Left colon (tissue), 2 donors: Measurements from ENCODE around the gene SLC16A1. TPM values are rescaled to one million over a fixed set of nuclear protein-coding genes. Genes with fewer than 3 reads are reported as not detected.
"Not testable (repeated sequence)": the region's sequence is repeated elsewhere in the genome, so short reads cannot be mapped to it uniquely, and the experiment has no call there.

Source experiments
- ATAC-seq: fragments of 200-7000 bp; cut with Tn5 transposase; one replicate; pipeline ENCODE4 v1.9.1; 2020; ENCODE audit warnings: mild to moderate bottlenecking, moderate library complexity
- DNase-seq, 2 donors: peaks; one replicate each; pipeline ENCODE4 v3.0.0-alpha.2; 2020
- intact Hi-C, 2 donors: fragments of 100-400 bp; cut with DNase I in 1 of 2; cut with micrococcal nuclease in 1 of 2; formaldehyde crosslinking; loops; one replicate each; pipeline versions ENCODE4 v1.11.2 to v1.14.0; 2022; cut with DNase I, micrococcal nuclease
- long read RNA-seq: library from polyadenylated mRNA; unstranded; transcript quantifications from one replicate; pipeline ENCODE4 v2.0.0, GENCODE V29; 2021
- total RNA-seq, 2 donors: library from RNA; stranded (reverse); fragmentation: NEBNext Ultra II Directional; extraction: Animal tissue kit (Norgen Biotek cat#: 25700); gene quantifications; one replicate each; pipeline ENCODE4 v1.2.1, GENCODE V29; 2021
- donor health status: DM: no; HTN: no; CAD: no.
- donor health status: DM: yes; HTN: yes; CAD: no.

SLC16A1 gene, protein sequence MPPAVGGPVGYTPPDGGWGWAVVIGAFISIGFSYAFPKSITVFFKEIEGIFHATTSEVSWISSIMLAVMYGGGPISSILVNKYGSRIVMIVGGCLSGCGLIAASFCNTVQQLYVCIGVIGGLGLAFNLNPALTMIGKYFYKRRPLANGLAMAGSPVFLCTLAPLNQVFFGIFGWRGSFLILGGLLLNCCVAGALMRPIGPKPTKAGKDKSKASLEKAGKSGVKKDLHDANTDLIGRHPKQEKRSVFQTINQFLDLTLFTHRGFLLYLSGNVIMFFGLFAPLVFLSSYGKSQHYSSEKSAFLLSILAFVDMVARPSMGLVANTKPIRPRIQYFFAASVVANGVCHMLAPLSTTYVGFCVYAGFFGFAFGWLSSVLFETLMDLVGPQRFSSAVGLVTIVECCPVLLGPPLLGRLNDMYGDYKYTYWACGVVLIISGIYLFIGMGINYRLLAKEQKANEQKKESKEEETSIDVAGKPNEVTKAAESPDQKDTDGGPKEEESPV
- total RNA-seq: 100 to 1,000 TPM in 1 of 2 donors, 10 to 100 TPM in 1; 83.3 to 121 TPM
- long read RNA-seq, transcript SLC16A1-201 (5 exons, 3,910 nt): major isoform, 52 of 91 reads
- long read RNA-seq, partial matches to known transcripts: 37 of 91 reads
- long read RNA-seq, other reads (novel, unspliced or antisense): 2 of 91 reads

- intact Hi-C loops: no loop called here
- ATAC-seq (peak; percentile 90), DNase-seq (peak; percentile 90 to 94)
Measured at GRCh38 chr1:112955773-112956543, at the start of gene SLC16A1. SLC16A1 (minus strand) TSS chr1:112956196; CDS start chr1:112929308, 26,888 bp downstream.

GRCh38 chr1:113003751-113004690, 48.0 kb upstream of the SLC16A1 start:
- intact Hi-C loops: no loop called here
- ATAC-seq (no peak), DNase-seq (no peak)

DNA sequence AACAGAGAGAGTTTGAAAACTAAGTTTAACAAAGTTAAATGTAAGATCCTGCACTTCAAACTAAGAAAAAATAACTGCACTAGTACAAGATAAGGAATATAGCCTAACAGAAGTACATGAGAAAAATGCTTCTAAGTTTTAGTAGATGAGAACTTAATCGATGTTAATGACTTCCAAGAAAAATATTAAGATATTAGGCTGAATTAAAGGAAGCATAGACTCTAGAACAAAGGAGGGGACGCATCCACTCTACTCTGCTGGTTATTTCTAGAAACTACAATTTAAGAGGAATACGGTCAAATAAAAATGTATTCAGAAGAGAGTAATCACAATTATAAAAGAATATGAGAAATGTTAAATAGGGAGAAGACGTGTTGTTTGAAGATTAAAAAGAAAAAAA, 46.3 kb upstream of the SLC16A1 start:
- intact Hi-C loops: no loop called here
- no peak for ATAC-seq
- DNase-seq: no peak

DNA sequence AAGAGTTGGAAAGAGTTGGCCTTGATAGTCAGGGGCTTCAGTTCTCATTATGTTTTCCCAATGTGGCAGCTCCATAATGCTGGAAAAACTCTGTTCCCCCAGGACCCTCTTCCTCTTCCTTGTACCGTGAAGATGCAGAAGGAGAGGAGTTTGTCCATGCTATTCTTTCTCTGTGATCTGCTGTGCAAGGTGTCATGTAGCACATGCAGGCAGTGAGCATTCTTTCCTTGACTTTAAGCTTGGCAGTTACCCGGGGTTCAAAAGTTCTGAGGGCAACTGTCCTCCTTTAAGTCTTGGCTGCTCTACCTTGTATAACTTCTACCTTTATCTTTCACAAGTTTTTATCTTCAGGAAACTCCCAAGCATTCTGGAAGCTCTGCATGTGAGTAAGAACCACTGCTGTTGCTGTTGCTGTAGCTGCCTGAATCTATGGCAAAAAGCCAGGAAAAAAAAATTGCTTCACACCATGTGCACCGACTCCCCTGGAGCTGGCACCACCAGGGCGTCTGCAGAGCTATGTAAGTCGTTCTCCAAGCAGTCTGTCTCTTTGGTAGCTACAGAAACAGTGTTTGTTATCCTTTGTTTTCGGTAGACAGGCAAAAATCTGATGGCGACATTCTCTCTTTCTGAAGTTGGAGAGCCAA, 42.7 kb upstream of the SLC16A1 start:
- peak in 1 of 2 donors; percentile 56 for DNase-seq

DNA sequence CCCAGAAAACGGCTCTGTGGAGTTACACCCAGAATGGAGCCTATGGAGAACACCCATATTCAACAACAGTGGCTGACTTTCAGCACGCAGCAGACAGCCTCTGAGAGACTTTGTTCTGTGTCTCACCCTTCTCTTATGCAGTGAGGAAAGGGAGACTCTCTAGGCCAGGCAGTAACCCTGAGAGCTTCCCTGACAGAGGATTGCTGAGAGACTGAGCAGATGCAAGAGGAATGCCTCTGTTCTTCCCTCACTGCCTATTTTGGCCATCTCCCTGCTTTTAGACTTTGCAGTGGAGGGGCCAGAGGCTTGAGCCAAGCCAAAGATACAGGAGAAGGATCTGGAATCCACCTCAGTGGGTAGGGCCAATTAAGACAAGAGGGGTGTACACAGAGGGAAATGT, 41.8 kb upstream of the SLC16A1 start:
- peak in 1 of 2 donors; percentile 40 for DNase-seq
- ATAC-seq: peak; percentile 34
- intact Hi-C loops: no loop called here

More for the DNA sequence above, 42.7 kb upstream of the SLC16A1 start:
- intact Hi-C loops: no loop called here
- peak; percentile 75 for ATAC-seq

DNA sequence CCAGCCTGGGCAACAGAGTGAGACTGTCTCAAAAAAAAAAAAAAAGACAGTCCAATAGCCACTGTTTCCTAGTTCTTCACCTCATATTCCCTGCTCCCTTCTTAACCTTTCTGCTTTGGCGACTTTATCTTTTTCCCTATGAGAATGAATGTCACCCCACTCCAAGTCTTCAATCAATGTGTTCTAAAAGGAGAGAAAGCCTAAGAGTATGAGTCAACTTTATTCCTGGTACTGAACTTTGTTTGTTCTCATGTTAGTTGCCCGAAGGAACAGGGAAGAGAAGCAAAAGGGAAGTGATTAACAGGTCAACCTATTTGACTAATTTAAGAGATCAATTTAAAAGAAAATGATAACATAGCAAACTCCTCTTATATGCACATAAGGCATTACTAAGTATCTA, 39.9 kb upstream of the SLC16A1 start:
- intact Hi-C loops: no loop called here
- ATAC-seq (no peak), DNase-seq (no peak)

DNA sequence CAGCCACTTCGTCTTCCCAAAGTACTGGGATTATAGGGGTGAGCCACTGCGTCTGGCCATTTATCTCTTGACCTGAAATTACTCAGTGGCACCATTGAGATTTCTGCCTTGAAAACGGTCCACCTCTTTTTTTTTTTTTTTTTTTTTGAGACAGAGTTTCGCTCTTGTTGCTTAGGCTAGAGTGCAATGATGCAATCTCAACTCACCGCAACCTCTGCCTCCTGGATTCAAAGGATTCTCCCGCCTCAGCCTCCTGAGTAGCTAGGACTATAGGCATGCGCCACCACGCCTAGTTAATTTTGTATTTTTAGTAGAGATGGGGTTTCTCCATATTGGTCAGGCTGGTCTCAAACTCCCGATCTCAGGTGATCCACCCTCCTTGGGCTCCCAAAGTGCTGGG, 39.0 kb upstream of the SLC16A1 start:
- intact Hi-C loops, DNase-seq, ATAC-seq: not testable (repeated sequence)

GRCh38 chr1:112992780-112993179, 36.8 kb upstream of the SLC16A1 start:
- ATAC-seq: no peak
- no peak for DNase-seq

DNA sequence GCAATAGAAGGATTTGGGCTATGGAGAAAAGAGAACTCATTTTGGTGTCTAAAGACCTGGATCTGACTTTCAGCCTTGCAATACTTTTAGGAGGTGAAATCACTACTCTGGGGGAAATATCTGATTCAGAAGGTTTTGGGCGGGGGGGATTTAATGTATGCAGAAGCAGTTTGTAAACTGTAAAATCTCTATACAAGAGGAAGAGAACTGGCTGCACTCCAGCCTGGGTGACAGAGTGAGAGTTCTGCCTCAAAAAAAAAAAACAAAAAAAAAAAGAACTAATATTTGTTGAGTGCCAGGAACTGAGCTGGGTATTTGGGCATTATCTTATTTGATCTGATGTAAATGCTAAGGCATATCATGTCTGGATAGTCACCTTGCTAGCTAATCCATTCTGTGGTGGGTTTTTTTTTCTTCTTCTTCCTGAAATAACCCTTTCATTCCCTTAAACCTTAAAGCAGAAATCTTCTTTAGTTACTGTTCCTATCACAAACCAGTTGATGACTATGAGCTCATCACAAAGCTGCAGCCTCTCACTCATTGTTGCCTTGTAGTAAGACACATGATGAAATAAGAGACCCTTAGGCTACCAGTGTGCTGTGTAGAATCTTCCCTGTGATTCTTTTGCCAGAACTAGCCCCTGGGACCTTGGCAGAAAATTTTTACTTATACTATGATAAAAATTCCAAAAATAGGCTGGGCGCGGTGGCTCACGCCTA, 35.6 kb upstream of the SLC16A1 start:
- DNase-seq: no peak
- no peak for ATAC-seq
- intact Hi-C loops: no loop called here

More at GRCh38 chr1:112992780-112993179, 36.8 kb upstream of the SLC16A1 start:
- intact Hi-C loops: no loop called here

- no peak for ATAC-seq
- intact Hi-C loops: no loop called here
Measured at GRCh38 chr1:112990271-112990670, 34.3 kb upstream of the SLC16A1 start.

GRCh38 chr1:112988367-112988766, 32.4 kb upstream of the SLC16A1 start:
- no peak for DNase-seq
- ATAC-seq: no peak
- intact Hi-C loops: no loop called here

More at GRCh38 chr1:112990271-112990670, 34.3 kb upstream of the SLC16A1 start:
- DNase-seq: no peak

- intact Hi-C loops: no loop called here
- ATAC-seq: no peak
- DNase-seq: no peak
Measured at GRCh38 chr1:112985123-112985522, 29.1 kb upstream of the SLC16A1 start.

GRCh38 chr1:112983537-112984131, 27.6 kb upstream of the SLC16A1 start:
- ATAC-seq (no peak), DNase-seq (no peak)
- intact Hi-C loops: no loop called here

DNA sequence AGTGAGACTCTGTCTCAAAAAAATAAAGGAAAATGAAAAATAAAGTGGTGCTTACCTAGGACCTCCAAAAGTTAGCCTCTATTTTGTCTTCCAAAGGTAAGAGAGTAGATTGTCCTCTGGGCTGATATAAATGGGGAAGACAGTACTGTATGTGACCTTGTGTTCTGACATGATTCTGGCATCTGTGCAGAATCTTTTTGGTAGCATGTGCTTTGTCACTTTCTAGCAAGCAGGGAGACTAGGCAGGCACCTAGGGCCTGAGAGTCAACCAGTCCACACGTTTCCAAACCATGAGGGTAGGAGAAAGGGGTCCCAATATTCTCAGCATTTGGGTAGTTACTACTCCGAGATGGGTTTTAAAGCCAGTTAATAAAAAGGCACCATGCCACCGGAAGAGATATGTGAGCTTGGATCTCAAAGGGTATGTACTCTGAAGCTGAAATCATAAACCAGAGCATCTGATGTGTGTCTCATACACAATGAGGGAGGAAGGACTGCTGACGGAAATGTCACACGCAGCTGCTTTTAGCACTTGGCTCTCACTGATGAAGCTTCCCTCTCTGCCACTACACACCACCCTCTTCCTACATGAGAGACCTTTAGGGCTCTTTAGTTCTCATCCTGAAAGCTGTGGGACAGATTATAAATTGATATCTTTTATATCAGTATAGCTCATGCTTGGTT, 27.0 kb upstream of the SLC16A1 start:
- DNase-seq: no peak
- intact Hi-C loops: no loop called here
- ATAC-seq: no peak

DNA sequence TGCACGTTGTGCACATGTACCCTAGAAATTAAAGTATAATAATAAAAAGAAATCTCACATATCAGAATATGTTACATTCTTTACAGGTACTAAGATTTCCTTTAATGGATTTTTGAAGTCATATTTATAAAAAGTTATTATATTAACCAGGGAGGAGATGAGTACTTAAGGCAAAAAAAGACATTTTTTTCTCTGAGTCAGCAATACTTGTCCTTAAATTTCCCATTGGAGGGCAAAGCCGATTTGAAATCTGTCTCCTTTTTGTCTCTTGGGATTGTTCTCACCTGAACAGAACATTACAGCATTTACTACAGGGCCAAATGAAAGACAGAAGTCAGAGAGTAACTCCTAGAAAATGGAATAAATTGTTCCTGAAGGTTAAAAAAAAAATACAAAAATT, 26.3 kb upstream of the SLC16A1 start:
- intact Hi-C loops: no loop called here
- DNase-seq (no peak), ATAC-seq (no peak)

- peak; percentile 46 for ATAC-seq
- DNase-seq, intact Hi-C loops: not testable (repeated sequence)
Measured at GRCh38 chr1:112981834-112982233, 25.8 kb upstream of the SLC16A1 start.
